Ascending aorta (tissue), 2 donors: ENCODE results near the gene MEIS2. TPM values are rescaled to one million over a fixed set of nuclear protein-coding genes. Genes with fewer than 3 reads are reported as not detected.

Source experiments
- DNase-seq, 2 donors: peaks; one replicate each; pipeline ENCODE4 v3.0.0-alpha.2; 2019; ENCODE audit warnings: low spot score in 2 of 2
- H3K27ac ChIP-seq, 2 donors: fragments of 200-600 bp; sonication (generic); one replicate each; pipeline ENCODE4 v1.5.1; 2016 to 2017; ENCODE audit warnings: mild to moderate bottlenecking in 1 of 2
- H3K27me3 ChIP-seq: fragments of 200-600 bp; sonication (generic); one replicate; pipeline ENCODE4 v1.5.1; 2017
- H3K36me3 ChIP-seq, 2 donors: fragments of 200-600 bp; sonication (generic); one replicate each; pipeline ENCODE4 v1.5.1; 2016
- H3K4me1 ChIP-seq, 2 donors: fragments of 200-600 bp; sonication (generic); one replicate each; pipeline ENCODE4 v1.5.1; 2016 to 2017; ENCODE audit warnings: mild to moderate bottlenecking in 1 of 2
- H3K4me3 ChIP-seq, 2 donors: fragments of 200-600 bp; sonication (generic); one replicate each; pipeline ENCODE4 v1.5.1; 2016 to 2017; ENCODE audit warnings: mild to moderate bottlenecking in 1 of 2
- H3K9me3 ChIP-seq, 2 donors: fragments of 200-600 bp; sonication (generic); one replicate each; pipeline ENCODE4 v1.5.1; 2016
- intact Hi-C: fragments of 100-400 bp; cut with DNase I; formaldehyde crosslinking; loops from one replicate; pipeline ENCODE4 v1.15.1; 2023
- total RNA-seq: library from RNA; depleted of rRNA; stranded (reverse); fragments of >200 nt; gene quantifications from one replicate; pipeline ENCODE4 v1.1.0, GENCODE V29; 2016
- TF ChIP-seq, protein P1 (sequence below), 3 experiments: fragments of 200-600 bp in 2 of 3; fragments of 450-650 bp in 1 of 3; sonication (generic) in 2 of 3; IDR thresholded peaks; one replicate each; pipeline ENCODE4 v1.5.1; 2016 to 2019; ENCODE audit warnings: antibody characterized with exemption in 3 of 3, mild to moderate bottlenecking in 1 of 3, moderate library complexity in 1 of 3

MEIS2 gene
- total RNA-seq, 1 donor from 2014 or later: 11.5 TPM

DNA sequence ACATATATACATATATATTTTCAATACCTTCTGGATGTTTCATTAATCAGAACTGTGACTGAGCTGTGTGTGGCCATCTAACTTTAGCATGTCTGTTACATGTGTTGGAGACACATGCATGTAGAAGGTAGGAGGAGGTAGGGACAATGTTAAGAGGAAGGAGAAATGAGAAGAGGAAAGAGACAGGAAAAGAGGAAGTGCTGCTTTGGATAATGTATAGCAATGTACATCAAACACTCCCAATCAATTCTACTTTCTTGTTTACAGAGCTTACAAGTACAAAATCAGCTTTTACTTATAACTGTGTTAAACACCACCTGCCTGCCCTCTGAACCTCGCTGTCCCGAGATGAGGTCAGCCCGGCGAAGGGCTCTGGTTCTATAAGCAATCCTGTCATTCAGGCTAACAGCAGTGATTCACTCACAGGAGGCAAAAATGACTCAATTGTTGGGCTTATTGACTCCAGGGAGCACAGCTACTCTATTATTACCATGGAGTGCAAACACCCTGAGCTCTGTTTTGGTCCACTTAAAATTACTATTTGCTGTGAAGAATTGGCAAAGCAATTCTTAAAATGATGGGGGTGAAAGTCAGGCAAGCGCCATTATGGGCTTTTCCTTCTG lies 188.9 kb downstream of the MEIS2 start:
- H3K27ac ChIP-seq: no peak overlapping the region
- TF ChIP-seq, protein P1, sequence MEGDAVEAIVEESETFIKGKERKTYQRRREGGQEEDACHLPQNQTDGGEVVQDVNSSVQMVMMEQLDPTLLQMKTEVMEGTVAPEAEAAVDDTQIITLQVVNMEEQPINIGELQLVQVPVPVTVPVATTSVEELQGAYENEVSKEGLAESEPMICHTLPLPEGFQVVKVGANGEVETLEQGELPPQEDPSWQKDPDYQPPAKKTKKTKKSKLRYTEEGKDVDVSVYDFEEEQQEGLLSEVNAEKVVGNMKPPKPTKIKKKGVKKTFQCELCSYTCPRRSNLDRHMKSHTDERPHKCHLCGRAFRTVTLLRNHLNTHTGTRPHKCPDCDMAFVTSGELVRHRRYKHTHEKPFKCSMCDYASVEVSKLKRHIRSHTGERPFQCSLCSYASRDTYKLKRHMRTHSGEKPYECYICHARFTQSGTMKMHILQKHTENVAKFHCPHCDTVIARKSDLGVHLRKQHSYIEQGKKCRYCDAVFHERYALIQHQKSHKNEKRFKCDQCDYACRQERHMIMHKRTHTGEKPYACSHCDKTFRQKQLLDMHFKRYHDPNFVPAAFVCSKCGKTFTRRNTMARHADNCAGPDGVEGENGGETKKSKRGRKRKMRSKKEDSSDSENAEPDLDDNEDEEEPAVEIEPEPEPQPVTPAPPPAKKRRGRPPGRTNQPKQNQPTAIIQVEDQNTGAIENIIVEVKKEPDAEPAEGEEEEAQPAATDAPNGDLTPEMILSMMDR (IDR thresholded peaks at IDR 0.05): no peak
- H3K4me1 ChIP-seq: peaks cover 0 to 5% of the 10 kb centered on the region in 2 donors
- H3K9me3 ChIP-seq: no peaks in the 10 kb centered on the region
- no peaks in the 10 kb centered on the region for H3K27me3 ChIP-seq
- DNase-seq: no peak
- intact Hi-C loops: no loop called here
- no peak overlapping the region for H3K4me3 ChIP-seq
- H3K36me3 ChIP-seq: no peaks in the 10 kb centered on the region

DNA sequence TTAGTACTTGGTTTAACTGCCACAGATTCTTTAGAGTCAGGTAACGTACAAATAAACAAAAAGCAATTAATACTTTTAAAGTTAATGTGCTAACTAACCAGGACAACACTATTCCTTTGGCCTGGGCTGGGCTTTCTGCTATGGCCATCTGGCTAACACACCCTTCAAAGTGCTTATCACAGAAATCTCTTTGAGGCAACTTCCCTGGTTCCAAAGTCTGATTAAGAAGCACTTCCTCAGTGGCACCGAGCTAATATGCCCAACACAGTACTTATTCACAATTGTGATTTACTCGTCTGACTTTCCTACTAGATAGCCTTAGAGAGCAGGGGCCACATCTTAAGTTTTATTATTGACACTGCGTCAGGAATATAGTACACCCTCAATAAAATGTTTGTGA lies 191.4 kb downstream of the MEIS2 start:
- Histone ChIP-seq H3K9me3 (no peaks in the 10 kb centered on the region), H3K4me3 (no peak overlapping the region), H3K27ac (no peak overlapping the region), H3K36me3 (no peaks in the 10 kb centered on the region), H3K27me3 (no peaks in the 10 kb centered on the region), H3K4me1 (peaks cover 0 to 3% of the 10 kb centered on the region in 2 donors)
- DNase-seq: no peak
- TF ChIP-seq, protein P1 (IDR thresholded peaks at IDR 0.05): no peak
- intact Hi-C loops: no loop called here

DNA sequence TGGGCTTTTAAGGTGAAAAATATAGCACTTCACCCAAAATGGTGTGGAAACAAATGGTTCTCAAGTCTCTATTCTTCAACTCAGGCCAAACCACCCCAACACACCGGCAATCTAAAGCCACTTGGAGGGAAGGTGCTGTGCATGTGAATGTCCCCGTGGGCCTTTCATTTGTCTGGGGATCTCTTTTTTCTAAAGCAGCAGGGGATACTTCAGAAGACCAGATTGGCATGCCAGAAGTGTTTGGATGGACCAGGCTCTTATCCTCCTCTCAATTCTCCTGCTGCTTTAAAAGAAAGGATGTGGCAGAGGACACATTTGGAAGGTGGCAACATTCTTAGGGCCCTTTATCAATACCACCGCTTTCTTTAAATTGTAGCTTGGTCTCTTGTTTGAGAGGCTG lies 193.1 kb downstream of the MEIS2 start:
- TF ChIP-seq, protein P1 (IDR thresholded peaks at IDR 0.05): no peak
- intact Hi-C loops: no loop called here
- no peak overlapping the region for H3K27ac ChIP-seq
- H3K36me3 ChIP-seq: no peaks in the 10 kb centered on the region
- no peaks in the 10 kb centered on the region for H3K27me3 ChIP-seq
- H3K9me3 ChIP-seq: no peaks in the 10 kb centered on the region
- peaks cover 0 to 3% of the 10 kb centered on the region in 2 donors for H3K4me1 ChIP-seq
- no peak for DNase-seq
- H3K4me3 ChIP-seq: no peak overlapping the region

DNA sequence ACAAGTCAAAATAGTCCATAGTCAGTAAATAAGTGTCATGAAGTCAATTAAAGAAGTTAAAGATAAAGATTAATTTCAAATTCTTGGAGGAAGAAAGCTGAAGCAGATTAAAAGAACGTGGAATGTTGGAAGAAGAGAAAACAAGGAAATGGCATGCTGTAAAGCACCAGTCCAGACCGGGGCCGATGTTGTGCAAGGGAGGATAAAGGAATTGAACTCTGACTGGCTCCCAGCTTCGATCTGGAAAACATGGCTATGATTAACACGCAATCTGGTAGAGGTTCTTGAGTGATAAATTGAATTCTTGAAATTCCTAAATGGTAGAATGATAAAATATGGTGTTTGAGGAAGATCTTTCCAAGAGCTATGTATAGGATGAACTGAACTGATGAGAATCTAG lies 194.4 kb downstream of the MEIS2 start:
- H3K27ac ChIP-seq: no peak overlapping the region

DNA sequence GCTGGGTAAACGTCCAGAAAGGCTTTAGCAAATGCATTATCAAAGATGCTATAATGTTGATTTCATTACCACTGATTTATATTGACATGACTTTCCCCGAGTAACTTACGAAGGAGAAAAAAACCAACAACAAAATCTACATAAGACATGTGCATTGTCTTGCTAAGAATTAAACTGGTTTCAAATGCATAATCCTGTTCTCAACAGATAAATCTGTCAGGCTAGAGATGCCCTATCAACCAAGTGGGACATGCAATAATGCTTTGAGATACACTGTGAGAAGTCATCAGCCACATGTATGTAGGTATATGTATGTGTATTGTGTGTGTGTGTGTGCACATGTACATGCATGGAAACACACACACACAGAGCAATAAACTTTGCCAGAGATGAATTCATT lies 195.6 kb downstream of the MEIS2 start:
- intact Hi-C loops: no loop called here
- Histone ChIP-seq H3K9me3 (no peaks in the 10 kb centered on the region), H3K27me3 (no peaks in the 10 kb centered on the region), H3K36me3 (no peaks in the 10 kb centered on the region), H3K4me1 (peaks cover 0 to 3% of the 10 kb centered on the region in 2 donors), H3K27ac (no peak overlapping the region), H3K4me3 (no peak overlapping the region)
- DNase-seq: no peak
- TF ChIP-seq, protein P1 (IDR thresholded peaks at IDR 0.05): no peak

More for the DNA sequence above, 194.4 kb downstream of the MEIS2 start:
- H3K36me3 ChIP-seq: no peaks in the 10 kb centered on the region
- TF ChIP-seq, protein P1 (IDR thresholded peaks at IDR 0.05): no peak
- no peak for DNase-seq
- no peak overlapping the region for H3K4me3 ChIP-seq
- H3K9me3 ChIP-seq: no peaks in the 10 kb centered on the region
- H3K27me3 ChIP-seq: no peaks in the 10 kb centered on the region
- intact Hi-C loops: no loop called here
- peaks cover 0 to 3% of the 10 kb centered on the region in 2 donors for H3K4me1 ChIP-seq
